Dermis microvascular lymphatic vessel endothelial cell (primary cell): Measurements from ENCODE around the gene C17orf114.

Source experiments
- DNase-seq, 2 donors: peaks; one replicate each; pipeline versions ENCODE4 v3.0.0 to v3.0.0-alpha.2; 2010; ENCODE audit warnings: low read depth in 2 of 2

The C17orf114 gene

DNA sequence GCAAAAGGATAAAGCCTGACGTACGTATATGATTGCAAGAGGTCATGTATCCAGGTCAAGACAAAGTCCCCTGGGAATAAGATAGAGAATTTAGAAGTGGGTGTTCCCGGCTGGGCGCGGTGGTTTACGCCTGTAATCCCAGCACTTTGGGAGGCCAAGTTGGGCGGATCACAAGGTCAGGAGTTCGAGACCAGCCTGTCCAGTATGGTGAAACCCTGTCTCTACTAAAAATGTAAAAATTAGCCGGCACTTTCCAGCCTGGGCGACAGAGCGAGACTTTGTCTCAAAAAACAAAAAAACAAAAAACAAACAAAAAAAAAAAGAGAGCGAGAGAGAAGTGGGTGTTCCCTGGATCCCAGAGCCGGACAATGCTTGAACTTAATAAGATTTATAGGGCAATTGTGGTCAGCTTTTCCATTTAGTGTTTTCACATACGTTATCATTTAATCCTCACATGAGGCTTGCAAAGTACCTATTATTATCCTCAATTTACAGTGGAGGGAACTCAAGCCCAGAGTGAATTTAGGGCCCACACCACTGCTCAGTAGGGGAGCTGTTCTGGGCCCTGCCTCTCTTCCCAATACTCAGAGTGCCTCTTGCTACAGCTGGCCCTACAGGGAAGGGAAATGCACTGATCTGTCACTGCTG lies 13.8 kb downstream of the C17orf114 start:
- DNase-seq, result no peak

DNA sequence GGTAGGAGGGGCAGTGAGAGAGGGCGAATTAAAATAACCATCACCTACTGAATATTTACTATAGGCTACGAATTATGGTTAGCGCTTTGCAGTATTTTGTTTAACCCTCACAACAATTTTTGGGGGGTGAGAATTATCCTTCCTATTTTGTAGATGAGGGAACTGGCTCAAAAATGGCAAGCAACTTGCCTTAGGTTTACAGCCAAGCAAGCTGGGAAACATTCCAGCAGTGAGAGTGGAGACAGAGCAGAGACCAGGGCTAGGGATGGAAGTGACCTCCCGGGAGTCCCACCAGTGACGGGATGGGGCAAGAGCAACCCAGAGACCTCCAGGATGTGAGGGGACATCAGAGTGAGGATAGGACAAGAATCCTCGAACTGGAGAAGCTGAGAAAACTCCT lies 15.6 kb downstream of the C17orf114 start:
- DNase-seq, result no peak

DNA sequence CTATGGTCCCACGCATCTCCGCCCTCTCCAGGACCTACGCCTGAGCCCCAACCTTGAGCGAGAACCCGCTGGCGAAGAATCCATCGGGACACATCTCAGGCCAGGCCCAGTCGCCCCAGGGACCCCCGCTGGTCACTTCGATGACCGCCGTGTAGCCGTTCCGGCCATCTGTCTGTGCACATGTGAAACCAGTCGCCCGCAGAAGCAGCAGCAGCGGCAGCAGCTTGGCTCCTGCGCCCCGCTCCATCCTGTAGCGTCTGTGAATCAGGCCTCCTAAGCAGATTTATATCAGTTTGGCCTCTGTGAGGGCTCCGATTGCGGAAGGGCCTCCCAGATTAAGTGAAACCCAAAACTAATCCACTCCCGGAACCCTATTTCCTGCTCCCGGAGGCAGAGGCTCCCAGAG lies 16.0 kb downstream of the C17orf114 start, which contains the start of gene VMO1:
TSS of gene VMO1 (minus strand) at position 259 of the 406 bp plus-strand sequence. CDS start at position 247, 12 bp downstream.
- DNase-seq, result peak in 1 of 2 donors; percentile 24

DNA sequence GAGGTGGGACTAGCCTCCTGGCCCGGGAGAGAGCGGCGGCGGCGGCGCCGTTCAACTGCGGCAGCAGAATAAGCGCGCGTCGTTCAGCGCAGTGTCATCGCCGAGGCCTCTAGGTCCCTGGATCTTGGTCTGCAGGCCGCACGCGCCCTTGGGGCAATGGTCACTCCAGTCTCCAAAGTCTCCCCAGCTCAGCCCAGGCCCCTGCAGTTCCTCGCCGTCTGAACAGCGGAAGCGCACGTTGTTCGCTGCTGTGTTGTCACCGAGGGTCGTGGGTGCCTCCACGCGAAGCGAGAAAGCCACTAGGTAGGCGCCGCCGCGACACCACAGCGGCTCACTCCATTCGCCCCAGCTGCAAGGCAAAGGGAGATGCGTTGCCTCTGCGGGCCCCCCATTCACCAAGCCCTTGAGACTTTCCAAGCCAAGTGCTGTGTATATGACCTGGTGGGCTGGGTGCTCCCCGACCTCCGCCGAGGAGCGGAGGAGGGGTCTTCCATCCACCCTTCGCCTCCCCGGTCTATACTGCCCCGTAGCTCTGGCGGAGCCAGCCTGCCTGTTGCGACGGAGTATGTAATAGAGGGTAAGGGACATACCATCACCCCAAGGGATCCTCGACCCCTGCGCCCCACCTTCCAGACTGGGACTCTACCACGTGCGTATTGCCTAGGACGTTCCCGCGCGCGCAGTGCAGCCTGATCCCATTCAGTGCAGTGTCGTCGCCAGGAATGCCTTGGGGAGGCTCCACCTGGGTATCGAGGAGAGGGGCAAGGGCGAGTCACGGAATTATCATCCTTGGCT lies 16.6 kb downstream of the C17orf114 start:
- DNase-seq, result peak in 1 of 2 donors; percentile 14

DNA sequence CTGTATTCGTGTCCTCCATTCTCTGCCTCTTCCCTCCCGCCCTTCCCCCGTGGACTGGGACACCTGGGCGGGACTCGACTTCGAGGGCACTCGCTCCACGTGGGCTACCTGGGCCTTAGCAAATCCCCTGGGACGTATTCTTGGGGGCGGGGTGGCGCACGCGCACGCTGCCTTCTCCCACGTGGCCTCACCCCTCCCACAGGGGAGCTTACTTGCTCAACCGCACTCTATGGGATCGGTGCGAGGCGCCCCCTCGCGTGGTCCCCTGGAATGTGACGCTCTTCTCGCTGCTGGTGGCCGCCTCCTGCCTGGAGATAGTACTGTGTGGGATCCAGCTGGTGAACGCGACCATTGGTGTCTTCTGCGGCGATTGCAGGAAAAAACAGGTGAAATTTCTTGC lies 19.5 kb downstream of the C17orf114 start:
- peak in 1 of 2 donors; percentile 12 for DNase-seq

DNA sequence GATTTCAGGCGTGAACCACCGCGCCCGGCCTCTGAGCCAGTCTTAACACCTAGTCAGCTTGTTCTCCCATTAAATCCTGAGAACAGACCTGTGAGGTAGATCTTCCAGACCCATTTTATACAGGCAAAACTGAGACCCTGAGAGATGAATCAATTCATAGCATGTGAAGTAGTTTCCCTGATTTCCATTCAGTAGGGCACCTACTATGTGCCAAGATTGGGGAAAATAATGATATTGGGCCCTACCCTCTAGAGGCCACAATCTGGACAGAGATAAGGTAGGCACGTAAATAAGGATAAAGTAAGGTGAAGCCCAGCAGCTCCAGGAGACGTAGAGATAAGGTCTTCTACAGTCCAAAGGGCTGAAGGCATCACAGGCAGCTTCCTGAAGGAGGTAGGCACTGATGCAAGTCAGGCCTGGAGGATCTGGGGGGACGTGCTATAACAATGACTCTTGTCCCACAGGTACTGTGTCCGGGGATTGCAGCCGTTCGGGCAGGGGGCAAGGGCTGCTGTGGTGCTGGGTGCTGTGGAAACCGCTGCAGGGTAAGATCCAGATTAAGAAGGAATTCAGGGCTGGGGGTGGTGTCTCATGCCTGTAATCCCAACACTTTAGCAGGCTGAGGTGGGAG lies 21.7 kb downstream of the C17orf114 start:
- DNase-seq, result no peak

DNA sequence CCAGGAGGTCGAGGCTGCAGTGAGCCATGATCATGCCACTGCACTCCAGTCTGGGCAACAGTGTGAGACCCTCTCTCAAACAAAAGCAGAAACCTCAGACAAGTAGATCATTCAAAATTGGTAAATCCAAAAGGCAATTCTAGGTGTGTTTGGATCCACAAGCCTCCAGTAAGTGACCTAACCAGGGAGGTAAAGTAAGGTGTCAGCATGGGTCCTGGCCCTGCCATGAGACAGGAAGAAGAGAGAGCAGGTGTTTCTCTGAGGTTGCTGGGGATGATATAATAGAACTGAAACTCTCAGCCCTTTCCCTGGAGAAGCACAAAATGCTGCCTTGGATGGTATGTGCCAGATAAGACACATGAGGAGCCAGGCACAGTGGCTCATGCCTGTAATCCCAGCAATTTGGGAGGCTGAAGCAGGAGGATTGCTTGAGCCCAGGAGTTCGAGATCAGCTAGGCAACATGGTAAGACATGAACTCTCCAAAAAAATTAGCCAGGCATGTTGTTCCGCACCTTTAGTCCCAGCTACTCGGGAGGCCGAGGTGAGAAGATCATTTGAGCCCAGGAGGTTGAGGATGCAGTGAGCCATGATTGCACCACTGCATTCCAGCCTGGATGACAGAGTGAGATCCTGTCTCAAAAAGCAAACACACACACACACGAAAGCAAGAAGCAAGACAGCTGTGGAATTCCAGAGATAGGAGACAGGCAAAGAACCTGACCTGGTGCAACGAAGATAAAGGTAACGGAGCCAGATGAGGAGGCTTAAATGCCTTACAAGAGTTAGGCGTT lies 24.0 kb downstream of the C17orf114 start:
- no peak for DNase-seq

DNA sequence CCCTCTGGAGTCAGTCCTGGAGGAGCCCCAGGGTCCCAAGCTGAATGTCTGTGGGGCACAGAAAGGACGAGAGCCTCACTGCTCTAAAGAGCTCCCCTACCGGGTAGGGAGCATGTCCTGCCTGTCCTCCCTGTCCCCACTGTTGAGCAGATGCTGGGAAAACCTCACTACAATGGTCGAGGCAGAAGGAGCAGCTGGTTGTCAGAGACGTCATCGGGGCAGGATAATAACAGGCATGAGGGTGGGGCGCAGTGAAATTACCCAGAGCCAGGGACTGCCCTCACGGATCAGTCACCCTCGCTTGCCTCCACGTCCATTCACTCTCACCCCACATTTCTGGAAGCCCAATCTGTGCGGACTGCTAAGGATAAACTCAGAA lies 29.9 kb downstream of the C17orf114 start:
- no peak for DNase-seq

DNA sequence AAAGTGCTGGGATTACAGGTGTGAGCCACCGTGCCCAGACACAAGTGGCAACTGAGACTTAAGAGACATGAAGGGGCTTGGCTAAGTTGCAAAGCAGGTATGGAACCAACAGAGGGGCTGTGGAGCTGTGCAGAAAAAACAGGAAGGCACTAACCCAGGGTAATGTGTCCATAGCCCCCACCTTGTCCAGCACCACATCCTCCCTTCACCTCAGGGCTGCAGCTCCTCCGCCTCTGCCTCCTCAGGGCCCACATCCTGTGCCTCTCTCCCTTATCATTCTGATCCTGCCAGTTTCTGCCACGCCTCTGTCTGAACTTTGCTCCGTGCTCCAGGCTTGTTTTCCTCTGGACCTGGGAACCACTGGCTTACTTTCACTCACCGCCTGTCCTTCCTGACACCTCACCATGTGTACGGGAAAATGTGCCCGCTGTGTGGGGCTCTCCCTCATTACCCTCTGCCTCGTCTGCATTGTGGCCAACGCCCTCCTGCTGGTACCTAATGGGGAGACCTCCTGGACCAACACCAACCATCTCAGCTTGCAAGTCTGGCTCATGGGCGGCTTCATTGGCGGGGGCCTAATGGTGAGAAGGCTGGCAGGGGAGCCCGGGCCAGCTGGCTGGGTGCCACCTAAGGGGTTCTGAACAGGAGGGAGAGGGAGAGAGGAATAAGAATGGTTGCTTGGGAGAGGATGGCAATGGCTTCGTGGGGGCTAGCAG lies 30.5 kb downstream of the C17orf114 start, which contains the start of gene TM4SF5:
TSS of gene TM4SF5 (plus strand) at position 368 of the 716 bp plus-strand sequence. CDS start at position 405, 37 bp downstream.
- DNase-seq, result no peak

DNA sequence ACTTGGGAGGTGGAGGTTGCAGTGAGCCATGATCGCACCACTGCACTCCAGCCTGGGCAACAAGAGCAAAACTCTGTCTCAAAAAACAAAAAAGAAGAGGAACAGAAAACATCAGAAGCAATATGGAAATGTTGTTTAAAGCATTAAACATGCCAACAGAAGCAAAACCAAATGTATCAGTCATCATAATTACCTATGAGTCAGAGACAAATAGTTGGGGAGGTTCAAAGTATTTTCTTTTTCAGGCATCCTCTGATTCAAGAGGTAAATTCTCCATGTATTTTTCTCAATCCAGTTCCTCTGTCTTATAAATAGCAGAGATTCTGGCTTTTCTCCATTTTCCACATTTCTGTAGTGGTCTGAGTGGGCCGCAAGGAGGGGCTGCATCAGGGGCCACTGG lies 32.5 kb downstream of the C17orf114 start:
- DNase-seq, result no peak

DNA sequence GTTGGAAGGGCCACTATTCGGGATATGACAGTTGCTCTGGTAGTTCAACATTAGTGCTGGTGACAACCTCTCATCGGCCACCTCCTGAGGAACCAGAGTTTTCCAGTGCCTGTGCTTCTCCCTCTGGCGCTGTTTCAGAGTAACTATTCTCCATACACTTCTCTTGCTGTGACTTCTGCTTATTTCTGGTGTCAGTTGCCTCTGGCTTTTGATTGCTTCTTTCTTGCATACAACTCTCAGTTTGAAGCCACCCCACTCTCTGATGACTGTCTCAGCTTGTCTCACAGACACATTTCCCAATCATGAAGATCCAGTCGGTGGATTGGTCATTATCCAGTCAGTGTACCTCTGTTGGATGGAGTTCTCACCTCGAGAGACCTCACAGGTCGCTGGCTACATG lies 33.8 kb downstream of the C17orf114 start:
- DNase-seq, result no peak

DNA sequence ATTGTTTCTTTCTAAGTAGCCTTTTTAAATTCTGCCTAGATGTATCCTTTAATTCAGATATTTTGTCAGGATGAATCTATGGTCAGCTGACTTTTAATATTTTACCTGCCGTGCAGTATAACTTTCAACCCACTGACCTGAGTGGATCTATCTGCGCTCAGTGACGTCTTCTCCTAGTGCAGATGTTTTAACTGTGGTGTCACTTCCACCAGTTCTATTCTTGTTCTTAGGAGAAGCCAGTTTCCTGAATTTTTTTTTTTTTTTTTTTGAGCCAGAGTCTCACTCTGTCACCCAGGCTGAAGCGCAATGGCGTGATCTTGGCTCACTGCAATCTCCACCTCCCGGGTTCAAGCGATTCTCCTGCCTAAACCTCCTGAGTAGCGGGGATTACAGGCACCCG lies 35.4 kb downstream of the C17orf114 start:
- no peak for DNase-seq

DNA sequence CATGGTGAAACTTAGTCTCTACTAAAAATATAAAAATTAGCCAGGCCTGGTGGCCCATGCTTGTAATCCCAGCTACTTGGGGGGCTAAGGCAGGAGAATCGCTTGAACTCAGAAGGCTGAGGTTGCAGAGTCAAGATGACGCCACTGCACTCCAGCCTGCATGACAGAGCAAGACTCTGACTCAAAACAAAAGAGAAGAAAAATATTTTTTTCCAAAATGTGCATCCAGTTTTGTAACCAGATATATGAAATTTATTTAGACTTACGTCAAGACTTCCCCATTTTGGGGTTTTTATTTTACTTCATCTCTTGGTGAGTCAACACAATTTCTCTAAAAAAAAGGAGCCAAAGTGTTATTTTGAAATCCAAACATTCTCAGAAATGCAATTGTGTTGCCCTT lies 35.9 kb downstream of the C17orf114 start:
- DNase-seq, result no peak

DNA sequence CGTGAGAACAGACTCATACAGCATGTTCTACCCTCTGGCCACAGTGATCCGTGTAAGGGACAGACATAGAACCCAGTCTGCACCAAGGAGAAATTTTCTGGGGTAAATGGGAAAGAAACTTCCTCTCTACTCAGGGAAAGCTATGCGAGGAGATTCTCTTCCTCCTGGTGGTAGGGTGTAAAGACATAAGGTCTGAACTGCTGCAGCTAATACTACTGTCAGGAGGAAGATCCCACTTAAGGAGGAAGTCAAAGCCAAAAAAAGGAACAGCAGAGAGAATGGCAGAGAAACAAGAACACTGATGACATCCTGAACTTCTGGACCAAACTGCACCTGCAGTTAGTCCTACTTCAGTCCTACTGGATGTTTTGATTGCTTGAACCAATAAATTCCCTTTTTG lies 37.5 kb downstream of the C17orf114 start:
- no peak for DNase-seq

DNA sequence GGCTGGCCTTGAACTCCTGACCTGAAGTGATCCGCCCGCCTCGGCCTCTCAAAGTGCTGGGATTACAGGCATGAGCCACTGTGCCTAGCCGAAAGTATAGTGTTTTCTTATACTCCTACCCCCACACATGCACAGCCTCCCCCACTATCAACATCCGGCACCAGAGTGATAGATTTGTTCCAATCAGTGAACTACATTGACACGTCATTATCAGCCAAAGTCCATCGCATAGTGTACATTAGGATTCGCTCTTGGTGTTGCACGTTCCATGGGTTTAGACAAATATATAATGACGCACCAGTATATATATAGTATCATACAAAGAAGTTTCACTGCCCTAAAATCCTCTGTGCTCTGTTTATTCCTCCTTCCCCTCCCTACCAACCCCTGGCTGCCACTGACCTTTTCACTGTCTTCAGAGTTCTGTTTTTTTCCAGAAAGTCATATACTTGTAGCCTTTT lies 42.3 kb downstream of the C17orf114 start:
- no peak for DNase-seq

DNA sequence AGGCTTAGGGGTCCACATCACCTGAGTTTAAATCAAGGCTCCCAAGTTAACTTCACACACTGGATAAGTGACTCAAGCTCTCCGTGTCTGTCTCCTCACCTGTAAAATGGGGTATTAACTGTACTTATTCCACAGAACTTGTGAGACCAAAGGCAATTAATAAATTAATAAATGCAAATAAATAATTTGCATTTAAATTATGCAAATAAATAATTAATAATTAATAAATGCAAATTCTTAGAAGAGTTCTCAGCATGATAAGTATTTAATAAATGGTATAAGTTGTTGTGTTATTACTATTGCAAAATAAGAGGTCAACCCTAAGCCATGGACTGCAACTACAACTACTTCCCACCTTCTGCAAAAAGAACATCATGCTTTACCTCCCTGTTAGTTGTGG lies 48.7 kb downstream of the C17orf114 start:
- DNase-seq, result no peak

DNA sequence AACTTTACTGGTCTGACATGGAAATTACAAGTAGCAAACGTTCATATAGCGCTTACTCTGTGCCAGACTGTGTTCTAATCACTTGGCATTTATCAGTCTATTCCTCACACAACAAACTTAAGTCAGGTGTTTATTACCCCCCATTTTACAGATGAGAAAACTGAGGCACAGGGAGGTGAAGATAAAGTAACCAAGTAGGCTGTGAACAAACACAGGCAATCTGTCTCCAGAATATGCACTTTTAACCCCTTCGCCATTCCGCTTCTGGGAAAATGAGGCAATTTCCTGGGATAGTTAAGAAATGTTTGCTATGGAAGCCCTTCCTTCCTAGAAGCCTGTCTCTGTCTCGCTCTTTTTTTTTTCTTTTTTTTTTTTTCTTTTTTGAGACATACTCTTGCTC lies 50.2 kb downstream of the C17orf114 start:
- DNase-seq, result no peak
